HepG2 (cell line): ENCODE measurements around the gene ACAA2. TPM values are rescaled to one million over a fixed set of nuclear protein-coding genes. Genes with fewer than 3 reads are reported as not detected.

ENCODE experiments used
- CENPT ChIP-seq: sonication (generic); formaldehyde crosslinking; IDR thresholded peaks from 2 replicates; pipeline ENCODE4 v1.8.0; 2022; ENCODE audit warnings: low read depth, mild to moderate bottlenecking, moderate library complexity, missing genetic modification reagents
- HNF4G ChIP-seq, 2 experiments: sonication (generic) in 1 of 2; formaldehyde crosslinking in 1 of 2; IDR thresholded peaks; 2 replicates each; pipeline versions ENCODE4 v1.4.0 to v1.6.1; 2011 to 2020; ENCODE audit warnings: borderline replicate concordance in 2 of 2, low read depth in 2 of 2, mild to moderate bottlenecking in 2 of 2, low read length in 1 of 2, missing genetic modification reagents in 1 of 2, moderate library complexity in 1 of 2
- RELA ChIP-seq: sonication (generic); formaldehyde crosslinking; IDR thresholded peaks from 2 replicates; pipeline ENCODE4 v1.4.0; 2020; ENCODE audit warnings: missing genetic modification reagents
- SALL2 ChIP-seq: sonication (generic); formaldehyde crosslinking; IDR thresholded peaks from 2 replicates; pipeline ENCODE4 v1.8.1; 2023; ENCODE audit warnings: mild to moderate bottlenecking, missing genetic modification reagents, inconsistent platforms
- TRIM24 ChIP-seq: sonication (generic); formaldehyde crosslinking; IDR thresholded peaks from 2 replicates; pipeline ENCODE4 v1.8.0; 2022; ENCODE audit warnings: mild to moderate bottlenecking, missing genetic modification reagents
- ZNF224 ChIP-seq: sonication (generic); formaldehyde crosslinking; IDR thresholded peaks from 2 replicates; pipeline ENCODE4 v1.5.0; 2020; ENCODE audit warnings: mild to moderate bottlenecking, missing genetic modification reagents
- ZNF713 ChIP-seq: sonication (generic); formaldehyde crosslinking; IDR thresholded peaks from 2 replicates; pipeline ENCODE4 v1.4.0; 2020; ENCODE audit warnings: mild to moderate bottlenecking, missing genetic modification reagents
- polyA plus RNA-seq, 8 experiments: library from polyadenylated mRNA; depleted of rRNA in 3 of 8; stranded (reverse) in 7 of 8; unstranded in 1 of 8; fragments of >200 nt; fragmentation: Illumina TruSeq in 4 of 8; extraction: Trizol in 4 of 8; gene quantifications; 2 replicates each; pipeline versions ENCODE4 v1.2.1 to v1.2.3, GENCODE V29; 2011 to 2016; ENCODE audit warnings: low read depth in 4 of 8, missing spikeins in 1 of 8, mixed read lengths in 1 of 8; ENCODE audit not compliant: insufficient read depth in 1 of 8
- total RNA-seq, 5 experiments: library from RNA; depleted of rRNA; stranded (reverse); fragments of >200 nt; fragmentation: Illumina TruSeq; extraction: Trizol; gene quantifications; 2 replicates each; pipeline ENCODE4 v1.2.3, GENCODE V29; 2016; ENCODE audit warnings: low read depth in 1 of 5
- TF ChIP-seq, protein P1 (sequence below): sonication (generic); formaldehyde crosslinking; IDR thresholded peaks from 2 replicates; pipeline ENCODE4 v1.5.1; 2020; ENCODE audit warnings: mild to moderate bottlenecking, missing genetic modification reagents
- TF ChIP-seq, protein P2 (sequence below): fragments of 450-650 bp; IDR thresholded peaks from 2 replicates; pipeline ENCODE4 v1.6.1; 2016

ACAA2 gene
- total and polyA plus RNA-seq, 2 of the 13 experiments (the other 11 are each of a cell fraction or from before 2014, with no cell fraction given), result 51.6 to 182 TPM

DNA sequence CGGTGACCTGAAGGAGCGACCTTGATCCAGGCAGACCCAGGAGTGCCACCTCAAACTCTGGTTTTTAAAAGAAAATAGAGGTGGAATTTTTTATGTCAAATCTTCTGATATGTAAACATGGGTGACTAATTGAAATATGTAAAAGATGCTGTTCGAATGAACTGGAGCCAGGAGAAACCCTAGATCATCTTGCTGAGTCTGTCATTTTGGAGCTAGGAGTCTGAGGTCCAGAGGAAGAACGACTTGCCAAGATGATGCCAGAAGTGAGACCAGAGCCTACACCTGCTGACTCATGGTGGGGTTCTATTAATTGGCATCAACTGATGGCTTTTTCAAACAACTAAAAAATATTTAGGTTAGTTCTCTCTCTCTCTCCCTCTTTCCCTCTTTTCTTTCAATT lies 74.1 kb downstream of the ACAA2 start (continued):
- TF ChIP-seq, protein P1, sequence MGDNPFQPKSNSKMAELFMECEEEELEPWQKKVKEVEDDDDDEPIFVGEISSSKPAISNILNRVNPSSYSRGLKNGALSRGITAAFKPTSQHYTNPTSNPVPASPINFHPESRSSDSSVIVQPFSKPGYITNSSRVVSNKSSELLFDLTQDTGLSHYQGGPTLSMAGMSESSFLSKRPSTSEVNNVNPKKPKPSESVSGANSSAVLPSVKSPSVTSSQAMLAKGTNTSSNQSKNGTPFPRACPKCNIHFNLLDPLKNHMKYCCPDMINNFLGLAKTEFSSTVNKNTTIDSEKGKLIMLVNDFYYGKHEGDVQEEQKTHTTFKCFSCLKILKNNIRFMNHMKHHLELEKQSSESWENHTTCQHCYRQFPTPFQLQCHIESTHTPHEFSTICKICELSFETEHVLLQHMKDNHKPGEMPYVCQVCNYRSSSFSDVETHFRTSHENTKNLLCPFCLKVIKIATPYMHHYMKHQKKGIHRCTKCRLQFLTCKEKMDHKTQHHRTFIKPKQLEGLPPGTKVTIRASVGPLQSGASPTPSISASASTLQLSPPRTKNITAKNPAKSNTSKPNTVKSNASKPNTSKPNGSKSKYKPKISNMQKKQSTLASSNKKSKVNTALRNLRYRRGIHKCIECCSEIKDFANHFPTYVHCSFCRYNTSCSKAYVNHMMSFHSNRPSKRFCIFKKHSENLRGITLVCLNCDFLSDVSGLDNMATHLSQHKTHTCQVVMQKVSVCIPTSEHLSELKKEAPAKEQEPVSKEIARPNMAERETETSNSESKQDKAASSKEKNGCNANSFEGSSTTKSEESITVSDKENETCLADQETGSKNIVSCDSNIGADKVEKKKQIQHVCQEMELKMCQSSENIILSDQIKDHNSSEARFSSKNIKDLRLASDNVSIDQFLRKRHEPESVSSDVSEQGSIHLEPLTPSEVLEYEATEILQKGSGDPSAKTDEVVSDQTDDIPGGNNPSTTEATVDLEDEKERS, result no peak
- TF ChIP-seq HNF4G (IDR thresholded peaks at IDR 0.05; ENCODE audit: borderline replicate concordance, low read depth, low read length) (no peak), HNF4G (CRISPR knock-in tag; IDR thresholded peaks at IDR 0.05; ENCODE audit: borderline replicate concordance, low read depth) (no peak), CENPT (no peak), ZNF713 (CRISPR knock-in tag) (no peak), SALL2 (CRISPR knock-in tag) (no peak), TRIM24 (CRISPR knock-in tag) (no peak), RELA (CRISPR knock-in tag) (no peak), ZNF224 (no peak)
- TF ChIP-seq, protein P2, sequence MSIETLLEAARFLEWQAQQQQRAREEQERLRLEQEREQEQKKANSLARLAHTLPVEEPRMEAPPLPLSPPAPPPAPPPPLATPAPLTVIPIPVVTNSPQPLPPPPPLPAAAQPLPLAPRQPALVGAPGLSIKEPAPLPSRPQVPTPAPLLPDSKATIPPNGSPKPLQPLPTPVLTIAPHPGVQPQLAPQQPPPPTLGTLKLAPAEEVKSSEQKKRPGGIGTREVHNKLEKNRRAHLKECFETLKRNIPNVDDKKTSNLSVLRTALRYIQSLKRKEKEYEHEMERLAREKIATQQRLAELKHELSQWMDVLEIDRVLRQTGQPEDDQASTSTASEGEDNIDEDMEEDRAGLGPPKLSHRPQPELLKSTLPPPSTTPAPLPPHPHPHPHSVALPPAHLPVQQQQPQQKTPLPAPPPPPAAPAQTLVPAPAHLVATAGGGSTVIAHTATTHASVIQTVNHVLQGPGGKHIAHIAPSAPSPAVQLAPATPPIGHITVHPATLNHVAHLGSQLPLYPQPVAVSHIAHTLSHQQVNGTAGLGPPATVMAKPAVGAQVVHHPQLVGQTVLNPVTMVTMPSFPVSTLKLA, result no peak
